A673 (cell line): ENCODE results near the gene RXRB.

ENCODE experiments used
- EZH2 ChIP-seq: fragments of 200-600 bp; sonication (generic); IDR thresholded peaks from 2 replicates; pipeline ENCODE4 v1.6.1; 2017; ENCODE audit warnings: borderline replicate concordance, low read depth, mild to moderate bottlenecking, mixed read lengths, antibody characterized with exemption, low read length; ENCODE audit not compliant: poor library complexity, severe bottlenecking
- TF ChIP-seq, protein P1 (sequence below): fragments of 300-800, 200-600 bp; sonication (generic); conservative IDR thresholded peaks from 2 replicates; pipeline ENCODE4 v1.5.1; 2017; ENCODE audit warnings: low read depth, mild to moderate bottlenecking, antibody characterized with exemption, low read length, moderate library complexity, mixed read lengths

DNA sequence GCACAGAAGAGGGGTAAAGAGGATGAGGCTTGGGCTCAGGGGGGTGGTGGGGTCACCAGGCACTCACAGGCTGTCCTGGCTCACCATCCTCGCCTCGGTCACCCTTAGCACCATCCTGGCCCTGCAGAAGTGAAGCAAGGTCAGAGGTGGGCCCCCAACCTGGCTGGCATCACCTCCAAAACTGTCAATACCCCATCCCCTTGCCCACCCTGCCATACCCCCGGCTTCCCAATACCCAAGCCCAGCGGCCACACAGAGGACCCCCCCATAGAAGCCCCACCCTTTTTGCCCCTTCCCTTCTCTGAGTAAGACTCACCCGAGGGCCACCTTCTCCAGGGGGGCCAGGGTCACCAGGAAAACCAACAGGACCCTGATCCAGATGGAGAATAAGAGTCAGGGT, 31.8 kb downstream of the RXRB start:
- TF ChIP-seq, protein P1, sequence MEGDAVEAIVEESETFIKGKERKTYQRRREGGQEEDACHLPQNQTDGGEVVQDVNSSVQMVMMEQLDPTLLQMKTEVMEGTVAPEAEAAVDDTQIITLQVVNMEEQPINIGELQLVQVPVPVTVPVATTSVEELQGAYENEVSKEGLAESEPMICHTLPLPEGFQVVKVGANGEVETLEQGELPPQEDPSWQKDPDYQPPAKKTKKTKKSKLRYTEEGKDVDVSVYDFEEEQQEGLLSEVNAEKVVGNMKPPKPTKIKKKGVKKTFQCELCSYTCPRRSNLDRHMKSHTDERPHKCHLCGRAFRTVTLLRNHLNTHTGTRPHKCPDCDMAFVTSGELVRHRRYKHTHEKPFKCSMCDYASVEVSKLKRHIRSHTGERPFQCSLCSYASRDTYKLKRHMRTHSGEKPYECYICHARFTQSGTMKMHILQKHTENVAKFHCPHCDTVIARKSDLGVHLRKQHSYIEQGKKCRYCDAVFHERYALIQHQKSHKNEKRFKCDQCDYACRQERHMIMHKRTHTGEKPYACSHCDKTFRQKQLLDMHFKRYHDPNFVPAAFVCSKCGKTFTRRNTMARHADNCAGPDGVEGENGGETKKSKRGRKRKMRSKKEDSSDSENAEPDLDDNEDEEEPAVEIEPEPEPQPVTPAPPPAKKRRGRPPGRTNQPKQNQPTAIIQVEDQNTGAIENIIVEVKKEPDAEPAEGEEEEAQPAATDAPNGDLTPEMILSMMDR = no peak
- no peak for TF ChIP-seq EZH2
